ENCODE results near the gene CUTA.

DNA sequence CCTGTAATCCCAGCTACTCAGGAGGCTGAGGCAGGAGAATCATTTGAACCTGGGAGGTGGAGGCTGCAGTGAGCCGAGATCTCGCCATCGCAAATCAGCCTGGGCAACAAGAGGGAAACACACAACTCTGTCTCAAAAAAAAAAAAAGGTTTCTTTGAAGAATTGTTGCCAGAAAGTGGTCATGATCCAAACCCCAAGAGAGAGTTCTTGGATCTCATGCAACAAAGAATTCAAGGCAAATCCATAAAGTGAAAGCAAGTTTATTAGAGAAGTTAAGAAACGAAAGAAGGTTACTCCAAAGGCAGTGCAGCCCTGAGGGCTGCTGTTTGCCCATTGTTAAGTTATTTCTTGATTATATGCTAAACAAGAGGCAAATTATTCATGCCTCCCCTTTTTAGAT is 40.7 kb downstream of the CUTA start:
- TF ChIP-seq, protein P1, sequence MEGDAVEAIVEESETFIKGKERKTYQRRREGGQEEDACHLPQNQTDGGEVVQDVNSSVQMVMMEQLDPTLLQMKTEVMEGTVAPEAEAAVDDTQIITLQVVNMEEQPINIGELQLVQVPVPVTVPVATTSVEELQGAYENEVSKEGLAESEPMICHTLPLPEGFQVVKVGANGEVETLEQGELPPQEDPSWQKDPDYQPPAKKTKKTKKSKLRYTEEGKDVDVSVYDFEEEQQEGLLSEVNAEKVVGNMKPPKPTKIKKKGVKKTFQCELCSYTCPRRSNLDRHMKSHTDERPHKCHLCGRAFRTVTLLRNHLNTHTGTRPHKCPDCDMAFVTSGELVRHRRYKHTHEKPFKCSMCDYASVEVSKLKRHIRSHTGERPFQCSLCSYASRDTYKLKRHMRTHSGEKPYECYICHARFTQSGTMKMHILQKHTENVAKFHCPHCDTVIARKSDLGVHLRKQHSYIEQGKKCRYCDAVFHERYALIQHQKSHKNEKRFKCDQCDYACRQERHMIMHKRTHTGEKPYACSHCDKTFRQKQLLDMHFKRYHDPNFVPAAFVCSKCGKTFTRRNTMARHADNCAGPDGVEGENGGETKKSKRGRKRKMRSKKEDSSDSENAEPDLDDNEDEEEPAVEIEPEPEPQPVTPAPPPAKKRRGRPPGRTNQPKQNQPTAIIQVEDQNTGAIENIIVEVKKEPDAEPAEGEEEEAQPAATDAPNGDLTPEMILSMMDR (IDR thresholded peaks at IDR 0.05): no peak
- no peak for TF ChIP-seq POLR2A (IDR thresholded peaks at IDR 0.05)
- TF ChIP-seq EP300 (IDR thresholded peaks at IDR 0.05): no peak
- TF ChIP-seq POLR2AphosphoS5 (IDR thresholded peaks at IDR 0.05): no peak
